GM12801 (cell line): ENCODE data around the gene H6PD.

Source experiments
- TF ChIP-seq, protein P1 (sequence below): IDR thresholded peaks from one replicate; pipeline ENCODE4 v1.5.1; 2011; ENCODE audit warnings: control low read depth; ENCODE audit not compliant: insufficient read length; ENCODE audit errors: extremely low read depth

Gene H6PD

DNA sequence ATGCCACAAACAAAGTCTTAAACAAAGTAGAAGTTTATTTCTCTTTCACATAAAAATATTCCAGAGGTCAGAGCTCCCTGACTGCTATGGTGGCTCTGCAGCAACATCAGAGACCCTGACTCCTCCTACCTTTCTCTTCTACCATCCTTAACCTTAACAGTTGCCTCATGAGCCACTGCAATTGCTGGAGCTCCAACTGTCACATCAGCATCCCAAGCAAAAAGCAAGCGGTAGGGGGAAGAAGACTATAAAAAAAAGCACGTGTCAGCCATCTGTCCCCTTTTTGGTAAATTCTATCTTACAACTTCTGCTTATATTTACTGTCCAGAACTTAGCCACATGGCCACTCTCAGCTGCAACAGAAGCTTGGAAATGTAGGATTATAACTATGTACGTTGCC lies 21.8 kb upstream of the H6PD start:
- TF ChIP-seq, protein P1, sequence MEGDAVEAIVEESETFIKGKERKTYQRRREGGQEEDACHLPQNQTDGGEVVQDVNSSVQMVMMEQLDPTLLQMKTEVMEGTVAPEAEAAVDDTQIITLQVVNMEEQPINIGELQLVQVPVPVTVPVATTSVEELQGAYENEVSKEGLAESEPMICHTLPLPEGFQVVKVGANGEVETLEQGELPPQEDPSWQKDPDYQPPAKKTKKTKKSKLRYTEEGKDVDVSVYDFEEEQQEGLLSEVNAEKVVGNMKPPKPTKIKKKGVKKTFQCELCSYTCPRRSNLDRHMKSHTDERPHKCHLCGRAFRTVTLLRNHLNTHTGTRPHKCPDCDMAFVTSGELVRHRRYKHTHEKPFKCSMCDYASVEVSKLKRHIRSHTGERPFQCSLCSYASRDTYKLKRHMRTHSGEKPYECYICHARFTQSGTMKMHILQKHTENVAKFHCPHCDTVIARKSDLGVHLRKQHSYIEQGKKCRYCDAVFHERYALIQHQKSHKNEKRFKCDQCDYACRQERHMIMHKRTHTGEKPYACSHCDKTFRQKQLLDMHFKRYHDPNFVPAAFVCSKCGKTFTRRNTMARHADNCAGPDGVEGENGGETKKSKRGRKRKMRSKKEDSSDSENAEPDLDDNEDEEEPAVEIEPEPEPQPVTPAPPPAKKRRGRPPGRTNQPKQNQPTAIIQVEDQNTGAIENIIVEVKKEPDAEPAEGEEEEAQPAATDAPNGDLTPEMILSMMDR, result no peak

DNA sequence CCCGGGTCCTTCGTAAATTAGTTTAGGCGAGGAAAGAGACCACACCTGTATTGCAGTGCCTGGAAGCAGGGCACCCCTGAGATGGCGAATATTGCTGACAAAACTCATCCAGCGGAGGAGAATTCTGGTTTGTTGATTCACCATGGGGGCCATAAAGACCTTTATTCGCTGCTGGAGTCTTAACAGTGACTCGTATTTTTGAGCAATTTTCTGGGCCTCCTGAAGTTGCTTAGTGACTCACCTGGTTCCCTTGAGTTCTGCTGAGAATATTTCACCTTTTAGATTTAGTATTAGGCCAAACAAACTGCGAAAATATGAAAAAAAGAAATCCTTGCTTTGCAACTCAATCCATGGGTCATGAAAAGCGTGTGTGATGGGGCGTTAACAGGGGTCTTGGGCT lies 20.6 kb upstream of the H6PD start:
- TF ChIP-seq, protein P1, result no peak

DNA sequence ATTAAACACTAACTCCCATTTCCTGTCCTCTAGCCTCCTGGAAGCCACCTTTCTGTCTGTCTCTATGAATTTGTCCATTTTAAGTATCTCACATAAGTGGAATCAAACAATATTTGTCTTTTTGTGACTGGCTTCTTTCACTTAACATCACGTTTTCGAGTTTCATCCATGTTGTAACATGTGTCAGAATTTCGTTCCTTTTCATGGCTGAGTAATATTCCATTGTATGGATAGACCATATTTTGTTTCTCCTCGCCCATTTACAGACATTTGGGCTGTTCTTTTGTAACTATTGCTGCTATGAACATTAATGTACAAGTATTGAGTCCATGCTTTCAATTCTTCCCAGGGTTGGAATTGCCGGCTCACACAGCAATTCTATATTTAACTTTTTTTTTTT lies 15.7 kb upstream of the H6PD start:
- TF ChIP-seq, protein P1, result no peak

DNA sequence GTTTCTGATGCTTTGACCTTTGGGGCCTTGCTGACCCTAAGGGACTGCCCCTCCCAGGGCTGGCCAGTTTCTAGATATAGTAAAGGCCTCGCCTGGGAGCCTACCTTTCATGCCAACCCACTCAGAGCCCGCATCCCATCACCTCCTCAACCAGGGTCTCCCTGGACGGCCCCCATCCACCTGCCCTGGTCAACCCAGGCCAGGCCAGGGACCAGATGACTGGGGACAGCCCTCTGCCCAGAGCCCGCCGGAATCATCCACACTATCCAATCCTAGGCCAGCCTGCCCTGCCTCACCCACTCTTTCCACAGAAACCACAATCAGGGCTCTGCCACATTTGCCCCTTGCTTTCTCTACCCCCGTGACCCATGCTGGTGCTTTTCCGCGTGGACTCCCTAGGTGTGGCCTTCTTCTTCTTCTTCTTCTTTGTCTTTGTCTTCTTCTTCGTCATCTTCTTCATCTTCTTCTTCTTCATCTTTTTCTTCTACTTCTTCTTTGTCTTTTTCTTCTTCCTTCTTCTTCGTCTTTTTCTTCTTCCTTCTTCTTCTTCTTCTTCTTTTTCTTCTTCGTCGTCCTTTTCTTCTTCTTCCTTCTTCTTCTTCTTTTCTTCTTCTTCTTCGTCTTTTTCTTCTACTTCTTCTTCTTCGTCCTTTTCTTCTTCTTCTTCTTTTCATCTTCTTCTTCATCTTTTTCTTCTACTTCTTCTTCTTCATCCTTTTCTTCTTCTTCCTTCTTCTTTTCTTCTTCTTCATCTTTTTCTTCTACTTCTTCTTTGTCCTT lies 11.5 kb upstream of the H6PD start:
- TF ChIP-seq, protein P1, result no peak

DNA sequence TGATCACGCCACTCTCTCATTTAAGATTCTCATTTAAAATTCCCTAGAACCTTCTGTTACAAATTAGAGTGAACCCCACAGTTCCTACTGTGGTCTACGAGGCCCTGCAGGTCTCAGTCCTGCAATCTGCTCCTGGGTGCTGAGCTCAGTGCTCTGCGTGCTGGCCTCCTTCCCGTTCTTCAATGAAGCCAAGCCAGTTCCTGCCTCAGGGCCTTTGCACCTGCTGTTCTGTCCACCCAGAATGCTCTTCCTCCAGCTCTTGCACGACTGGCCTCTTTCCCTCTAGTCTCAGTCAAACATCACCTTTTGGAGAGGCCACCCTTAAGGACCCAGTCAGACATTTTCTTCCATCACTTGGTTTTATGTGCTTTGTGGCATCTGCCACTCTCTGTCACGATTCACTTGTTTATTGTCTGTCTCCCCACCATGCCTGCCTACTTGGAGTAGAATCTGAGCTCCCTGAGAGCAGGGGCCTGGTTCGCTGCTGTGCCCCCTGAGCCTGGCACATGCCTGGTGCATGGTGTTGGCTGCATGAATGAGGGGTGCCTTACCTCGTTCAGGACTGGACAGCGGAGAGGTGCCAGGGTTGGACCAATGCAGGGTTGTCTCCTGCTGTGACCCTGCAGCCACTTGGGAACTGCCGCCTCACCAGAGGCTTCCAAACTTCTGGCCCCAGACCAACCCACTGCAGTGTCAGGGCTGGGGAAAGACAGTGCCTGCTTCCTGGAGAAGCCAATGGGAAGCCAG lies 9.7 kb upstream of the H6PD start:
- TF ChIP-seq, protein P1, result no peak

DNA sequence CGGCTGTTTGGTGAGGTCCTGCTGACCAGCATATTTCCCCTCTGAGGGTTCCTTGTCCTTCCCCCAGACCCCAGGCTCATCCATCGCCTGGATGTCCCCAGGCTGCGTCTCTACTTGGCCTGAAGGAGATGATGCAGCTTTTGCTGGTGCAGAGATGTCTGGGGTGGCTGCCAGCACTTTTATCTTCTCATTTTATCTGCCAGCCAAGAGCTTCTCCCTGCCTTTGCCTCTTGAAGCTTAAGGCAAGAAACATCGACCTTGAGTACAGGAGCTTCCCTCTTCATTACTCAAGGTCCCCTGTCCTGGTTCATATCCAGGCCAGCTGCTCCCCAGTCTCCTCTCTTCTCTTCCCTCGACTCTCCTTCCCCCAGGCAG lies 9.2 kb upstream of the H6PD start:
- TF ChIP-seq, protein P1, result no peak

DNA sequence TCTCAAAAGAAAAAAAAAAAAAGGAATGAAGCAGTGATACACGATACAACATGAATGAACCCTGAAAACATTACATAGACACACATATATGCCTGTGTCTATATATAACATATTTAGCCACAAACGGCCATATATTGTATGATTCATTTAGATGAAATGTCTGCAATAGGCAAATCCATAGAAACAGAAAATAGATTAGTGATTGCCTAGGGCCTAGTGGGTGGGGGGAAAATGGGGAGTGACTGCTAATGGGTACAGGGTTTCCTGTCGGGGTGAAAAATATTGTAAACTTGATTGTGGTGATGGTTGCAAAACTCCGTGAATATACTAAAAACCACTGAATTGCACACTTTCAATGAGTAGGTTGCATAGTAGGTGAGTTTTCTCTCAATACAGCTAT lies 6.0 kb upstream of the H6PD start:
- TF ChIP-seq, protein P1, result no peak
